ENCODE data around the gene UBR4.
"Not testable (repeated sequence)": the region's sequence is repeated elsewhere in the genome, so short reads cannot be mapped to it uniquely, and the experiment has no call there.

The UBR4 gene

DNA sequence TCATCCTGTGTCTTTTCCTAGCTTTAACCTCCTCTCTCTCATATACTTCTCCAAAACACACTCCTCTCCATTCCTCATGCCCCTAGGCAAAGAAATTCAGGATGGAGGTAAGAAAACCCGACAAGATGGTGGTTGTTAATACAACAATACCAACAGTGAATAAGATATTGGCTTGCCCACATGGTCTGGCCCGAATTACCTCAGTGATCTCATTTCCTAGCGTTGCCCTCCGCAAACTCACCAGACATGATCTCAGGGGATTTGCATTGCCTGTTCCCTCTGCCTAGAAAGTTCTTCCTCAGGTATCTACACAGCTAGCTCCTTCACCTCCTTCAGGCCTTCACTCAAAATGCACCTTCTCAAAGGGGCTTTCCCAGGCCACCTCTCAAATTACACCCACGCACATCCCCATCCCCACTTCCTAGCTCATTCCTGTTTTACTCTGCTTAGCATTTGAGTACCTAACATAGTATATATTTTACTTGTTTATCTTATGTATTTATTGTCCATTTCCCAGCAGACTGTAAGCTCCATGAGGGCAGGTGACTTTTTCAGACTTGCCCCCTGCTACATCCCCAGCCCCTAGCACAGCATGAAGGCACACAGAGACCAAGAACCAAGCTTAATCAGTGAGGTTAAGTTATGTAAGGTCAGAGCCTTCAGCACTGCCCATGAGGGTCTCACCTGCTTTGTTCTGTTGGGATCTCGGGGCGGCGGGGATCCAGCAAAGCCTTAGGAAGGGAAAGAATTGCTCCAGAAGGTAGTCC, 10.2 kb upstream of the UBR4 start:
- no peak for DNase-seq (ENCODE audit: low spot score)

DNA sequence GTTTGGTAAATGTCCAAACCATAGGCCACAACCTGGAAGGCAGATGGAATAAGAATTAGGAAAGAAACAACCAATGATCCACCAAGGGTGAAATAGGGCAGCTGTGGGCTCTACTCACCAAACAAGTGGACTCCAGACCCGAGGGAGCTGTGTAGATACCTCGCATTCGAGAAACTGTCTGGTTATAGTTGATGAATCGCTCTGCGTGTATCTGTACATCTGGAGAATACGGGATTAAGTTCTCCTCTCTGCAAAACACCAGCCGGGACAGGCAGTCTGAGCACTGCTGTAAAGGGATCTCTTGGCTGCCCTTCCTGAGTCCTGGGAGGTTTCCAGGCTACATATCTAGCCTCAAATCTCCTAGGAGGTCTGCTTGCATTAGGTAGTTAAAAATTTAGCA, 9.4 kb upstream of the UBR4 start:
- no peak for DNase-seq (ENCODE audit: low spot score)

DNA sequence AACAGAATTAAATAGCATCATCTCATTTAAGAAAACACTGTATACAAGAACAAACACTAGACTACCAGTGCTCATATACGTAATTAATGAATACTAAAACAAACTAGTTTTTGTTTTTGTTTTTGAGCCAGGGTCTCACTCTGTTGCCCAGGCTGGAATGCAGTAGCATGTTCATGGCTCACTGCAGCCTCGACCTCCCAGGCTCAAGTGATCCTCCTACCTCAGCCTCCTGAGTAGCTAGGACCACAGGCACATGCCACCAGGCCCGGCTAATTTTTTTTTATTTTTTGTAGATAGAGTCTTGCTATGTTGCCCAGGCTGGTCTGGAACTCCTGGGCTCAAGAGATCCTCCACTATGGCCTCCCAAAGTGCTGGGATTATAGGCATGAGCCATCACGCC, 6.5 kb upstream of the UBR4 start:
- DNase-seq (ENCODE audit: low spot score): not testable (repeated sequence)

DNA sequence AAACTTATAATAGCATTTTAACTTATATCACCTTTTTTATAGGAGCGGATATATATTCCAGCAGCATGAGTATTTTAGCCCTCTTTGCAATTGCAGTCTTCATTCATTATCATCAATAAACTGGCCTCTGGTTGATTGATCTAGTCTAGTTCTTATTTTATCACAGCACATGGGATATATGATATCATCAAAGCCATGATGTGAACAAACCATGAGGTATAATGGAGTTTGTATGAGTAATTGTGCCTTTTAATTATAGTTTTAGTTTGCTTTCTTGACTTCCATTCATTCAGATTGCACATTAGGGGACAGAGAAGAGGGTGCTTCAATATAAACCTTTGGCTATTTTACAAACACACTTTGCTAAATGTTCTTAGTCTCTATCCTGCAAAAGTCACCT, 3.5 kb upstream of the UBR4 start:
- no peak for DNase-seq (ENCODE audit: low spot score)

DNA sequence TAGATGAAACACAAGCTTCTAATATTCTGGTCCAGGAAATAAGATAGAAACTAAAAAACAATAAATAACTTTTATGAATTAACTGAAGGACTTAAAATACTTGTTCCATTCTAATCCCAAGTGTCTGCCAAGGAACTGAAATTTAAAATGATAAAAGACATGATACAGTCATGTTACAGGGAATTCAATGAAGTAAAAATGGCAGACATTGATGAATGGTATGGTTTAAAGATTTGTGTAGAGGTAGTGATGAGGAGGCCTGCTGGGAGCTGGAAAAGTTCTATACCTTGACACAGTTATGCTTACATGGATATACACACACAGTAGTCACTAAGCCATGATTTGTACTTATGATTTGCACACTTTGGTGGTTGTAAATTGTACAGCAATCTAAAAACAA, 2.1 kb upstream of the UBR4 start:
- no peak for DNase-seq (ENCODE audit: low spot score)

DNA sequence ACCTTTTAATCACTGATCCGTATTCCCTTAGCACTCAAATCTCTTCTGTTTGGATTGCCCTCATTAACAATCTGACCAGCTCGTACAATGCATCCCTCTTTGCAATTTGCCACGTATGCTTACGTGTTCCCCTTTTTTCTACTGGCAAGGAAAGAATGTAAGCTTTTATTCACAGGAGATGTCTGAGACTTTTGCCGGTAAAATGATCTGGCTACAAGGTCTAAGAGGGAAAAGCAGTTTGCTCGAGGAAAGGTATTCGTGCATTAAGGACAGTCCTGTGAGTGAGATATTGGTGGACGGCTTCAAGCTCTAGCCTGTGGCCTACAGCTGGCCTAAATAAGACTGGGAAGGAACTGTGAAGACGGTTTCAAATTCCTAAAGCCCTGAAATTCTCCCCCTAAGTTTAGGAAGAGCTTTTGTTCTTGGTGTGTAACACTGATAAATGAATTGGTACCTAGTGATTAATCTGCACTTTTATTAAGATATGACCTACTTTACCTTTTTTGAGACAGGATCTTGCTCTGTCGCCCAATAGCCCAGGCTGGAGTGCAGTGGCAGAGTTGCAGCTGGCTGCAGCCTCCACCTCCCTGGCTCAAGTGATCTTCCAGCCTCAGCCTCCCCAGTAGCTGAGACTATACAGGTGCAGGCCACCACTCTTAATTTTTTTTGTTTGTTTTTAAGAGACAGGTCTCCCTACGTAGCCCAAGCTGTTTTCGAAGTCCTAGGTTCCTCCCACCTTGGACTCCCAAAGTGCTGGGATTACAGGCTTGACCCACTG, 895 bp upstream of the UBR4 start:
- no peak for DNase-seq (ENCODE audit: low spot score)

DNA sequence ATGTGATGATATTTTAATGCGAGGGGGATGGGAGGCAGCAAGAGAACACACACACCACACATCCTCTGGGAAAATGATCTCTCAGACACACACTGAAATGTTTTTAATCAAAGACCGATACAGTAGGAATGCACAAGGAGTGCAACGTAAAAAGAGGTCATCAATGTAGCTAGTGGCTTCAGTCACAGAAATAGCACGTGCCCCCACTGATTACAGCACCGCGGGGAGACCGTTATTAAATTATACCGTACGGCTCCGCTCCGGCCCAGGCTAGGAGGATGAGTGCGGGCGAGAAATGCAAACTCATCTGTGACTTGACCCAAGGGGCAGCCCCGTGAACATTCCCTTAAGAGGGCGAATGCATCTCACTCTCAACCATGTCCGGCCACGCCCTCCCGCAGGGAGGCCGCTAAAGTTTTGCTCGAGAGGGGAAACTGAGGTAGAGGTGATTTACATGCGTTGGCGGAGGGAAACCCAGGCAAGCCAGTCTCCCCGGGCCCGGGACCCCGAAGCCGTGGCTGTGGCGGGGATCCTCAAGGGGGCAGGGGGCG, 552 bp downstream of the UBR4 start:
- DNase-seq (ENCODE audit: low spot score): no peak

DNA sequence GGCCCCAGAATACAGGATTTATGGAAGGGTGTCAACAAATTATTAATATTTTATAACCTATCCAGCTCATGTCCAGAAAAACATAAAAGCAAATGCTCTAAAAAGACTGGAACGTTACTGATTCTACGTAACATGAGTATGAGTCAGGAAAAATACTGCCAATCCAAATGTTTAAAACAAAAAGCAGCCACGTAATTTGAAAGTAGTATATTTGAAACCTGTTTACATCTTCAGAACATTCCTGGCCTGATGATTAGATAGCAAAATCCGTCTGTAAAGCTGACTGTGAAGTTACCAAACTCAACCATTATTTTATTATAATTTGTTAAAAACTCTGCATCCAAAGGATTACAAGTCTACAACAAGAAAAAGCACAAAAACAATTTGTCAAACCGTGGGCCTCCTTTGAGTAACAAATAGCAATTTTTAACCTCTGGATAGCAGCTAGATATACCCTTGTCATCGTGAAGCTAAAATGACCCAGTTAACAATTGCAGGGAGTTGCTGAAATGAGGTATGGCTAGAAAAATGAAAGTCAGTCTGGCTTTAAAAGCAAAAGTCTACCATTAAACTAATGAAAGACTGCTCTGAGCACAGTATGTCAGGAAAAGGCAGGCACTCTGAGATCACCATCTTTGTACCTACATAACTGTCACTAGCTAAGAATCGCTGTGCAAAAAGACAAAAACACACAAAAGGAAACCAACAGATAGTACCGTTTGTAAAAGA, 1.2 kb downstream of the UBR4 start:
- no peak for DNase-seq (ENCODE audit: low spot score)

DNA sequence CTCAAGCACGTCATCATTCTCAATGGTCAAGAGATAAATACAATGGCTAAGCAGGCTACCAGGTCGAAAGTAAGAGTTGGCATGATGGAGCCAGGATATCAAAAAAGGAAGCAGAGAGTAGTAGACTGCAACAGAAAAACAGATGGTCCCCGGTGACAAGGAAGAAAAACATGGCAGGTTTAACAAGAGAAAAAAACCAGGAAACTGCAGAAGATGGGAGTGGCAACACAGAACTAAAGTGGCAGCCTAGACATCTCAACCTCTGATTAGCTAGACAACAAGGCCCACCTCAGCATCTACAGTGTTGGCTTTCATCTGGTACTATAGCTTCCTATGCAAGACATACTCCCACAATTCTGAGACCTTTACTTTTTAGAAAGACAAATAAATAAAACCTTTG, 3.1 kb downstream of the UBR4 start:
- DNase-seq (ENCODE audit: low spot score): no peak

DNA sequence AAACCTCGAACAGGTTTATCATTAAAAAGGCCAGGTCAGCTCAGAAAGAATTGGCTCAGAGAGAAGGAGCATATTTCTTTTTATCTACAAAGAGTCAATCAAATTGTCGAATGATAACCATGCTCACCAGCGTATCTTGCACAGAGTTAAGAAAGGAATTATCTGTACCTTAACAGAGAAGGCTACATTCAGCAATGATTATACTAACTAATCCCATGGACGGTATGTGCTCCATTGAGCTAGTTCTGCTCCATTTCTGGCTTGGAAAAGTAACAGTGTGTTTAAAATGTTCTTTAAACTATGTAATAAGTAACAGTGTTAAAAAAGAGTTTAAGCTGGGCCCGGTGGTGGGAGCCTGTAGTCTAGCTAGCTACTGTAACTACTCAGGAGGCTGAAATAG, 4.2 kb downstream of the UBR4 start:
- no peak for DNase-seq (ENCODE audit: low spot score)

DNA sequence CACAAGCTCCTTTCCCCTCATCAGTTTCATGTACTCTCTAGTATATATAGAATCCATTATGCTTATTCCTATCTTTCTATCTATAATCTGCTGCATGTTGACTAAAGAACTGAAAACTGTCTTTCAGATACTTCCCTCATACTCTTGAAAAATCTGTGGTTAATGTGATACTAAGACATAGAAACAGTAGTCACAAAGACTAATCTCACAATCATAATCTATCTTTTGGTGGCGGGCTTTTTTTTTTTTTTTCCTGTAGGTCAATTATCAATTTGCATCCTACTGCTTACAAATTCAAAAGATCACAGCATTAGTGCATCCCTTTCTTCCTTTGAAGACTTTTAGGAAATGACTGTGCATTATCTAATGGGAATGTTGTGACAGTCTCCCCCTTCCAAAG, 4.7 kb downstream of the UBR4 start:
- no peak for DNase-seq (ENCODE audit: low spot score)

DNA sequence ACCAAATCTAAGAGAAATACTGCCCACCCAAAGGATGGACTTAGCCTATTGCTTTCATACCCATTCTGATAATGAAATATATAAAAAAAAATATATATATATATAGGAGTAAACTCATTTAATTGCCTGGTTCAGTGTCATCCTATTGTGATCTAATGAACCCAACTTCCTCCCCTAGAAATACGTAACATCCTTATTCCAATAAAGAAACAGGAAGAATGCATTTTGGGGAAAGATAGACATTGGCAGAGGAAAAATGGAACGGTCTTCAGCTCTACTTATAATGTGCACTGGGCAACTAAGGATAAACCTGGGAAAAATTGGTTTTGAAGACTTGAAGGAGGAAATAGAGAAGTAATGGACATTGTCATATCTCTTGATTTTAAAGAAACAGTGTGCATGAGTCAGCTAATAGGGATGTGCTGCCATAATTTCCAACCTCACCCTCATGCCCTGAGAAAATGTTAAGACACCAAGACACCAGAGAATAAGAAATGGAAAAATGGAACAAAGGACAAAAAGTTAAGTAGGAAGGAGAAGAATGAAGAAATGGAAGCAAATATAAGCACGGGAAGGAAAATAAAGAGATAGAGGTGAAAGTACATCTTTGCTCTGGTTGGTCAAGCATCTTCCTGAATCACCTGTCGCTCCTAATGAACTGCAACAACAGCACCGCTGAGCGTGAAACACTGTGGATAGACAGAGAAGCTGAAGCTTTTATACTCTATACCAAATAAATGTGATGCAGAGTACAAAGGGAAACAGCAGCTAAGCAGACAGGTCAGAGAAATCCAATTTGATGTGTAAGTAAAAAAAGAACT, 5.4 kb downstream of the UBR4 start:
- DNase-seq (ENCODE audit: low spot score): no peak

DNA sequence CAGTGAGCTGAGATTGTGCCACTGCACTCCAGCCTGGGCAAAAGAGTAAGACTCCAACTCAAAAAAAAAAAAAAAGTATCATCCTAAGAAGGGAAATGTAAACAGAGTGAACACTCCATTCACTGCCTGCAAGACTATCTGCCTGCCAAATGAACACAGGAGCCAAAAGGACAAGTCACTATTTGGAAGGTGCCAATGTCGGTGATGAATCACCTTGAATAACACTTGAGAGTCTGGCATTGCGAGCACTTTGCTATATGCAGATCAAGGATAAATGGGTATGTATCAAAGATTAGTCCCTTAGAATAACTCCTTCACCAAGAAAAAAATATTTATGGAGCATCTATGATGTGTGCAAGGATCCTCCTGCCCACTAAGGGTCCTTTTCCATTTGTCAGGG, 6.6 kb downstream of the UBR4 start:
- no peak for DNase-seq (ENCODE audit: low spot score)

DNA sequence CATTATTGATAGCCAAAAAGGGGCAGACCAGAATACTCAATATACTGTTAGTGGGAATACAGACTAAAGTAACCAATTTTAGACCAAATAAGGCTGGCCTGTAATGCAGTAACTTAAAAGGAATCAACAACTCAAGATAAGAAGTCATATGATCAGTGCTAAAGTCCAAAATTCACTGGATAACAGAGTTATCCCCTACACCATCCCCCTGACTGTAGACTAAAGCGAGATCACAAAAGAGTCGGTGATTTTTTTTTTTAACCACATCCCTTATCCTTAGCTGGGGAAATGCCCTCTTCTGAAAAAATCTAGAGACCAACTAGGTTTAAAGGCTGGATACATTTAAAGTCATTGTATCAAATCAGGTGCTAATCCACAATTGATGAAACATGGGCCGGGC, 7.7 kb downstream of the UBR4 start:
- no peak for DNase-seq (ENCODE audit: low spot score)

DNA sequence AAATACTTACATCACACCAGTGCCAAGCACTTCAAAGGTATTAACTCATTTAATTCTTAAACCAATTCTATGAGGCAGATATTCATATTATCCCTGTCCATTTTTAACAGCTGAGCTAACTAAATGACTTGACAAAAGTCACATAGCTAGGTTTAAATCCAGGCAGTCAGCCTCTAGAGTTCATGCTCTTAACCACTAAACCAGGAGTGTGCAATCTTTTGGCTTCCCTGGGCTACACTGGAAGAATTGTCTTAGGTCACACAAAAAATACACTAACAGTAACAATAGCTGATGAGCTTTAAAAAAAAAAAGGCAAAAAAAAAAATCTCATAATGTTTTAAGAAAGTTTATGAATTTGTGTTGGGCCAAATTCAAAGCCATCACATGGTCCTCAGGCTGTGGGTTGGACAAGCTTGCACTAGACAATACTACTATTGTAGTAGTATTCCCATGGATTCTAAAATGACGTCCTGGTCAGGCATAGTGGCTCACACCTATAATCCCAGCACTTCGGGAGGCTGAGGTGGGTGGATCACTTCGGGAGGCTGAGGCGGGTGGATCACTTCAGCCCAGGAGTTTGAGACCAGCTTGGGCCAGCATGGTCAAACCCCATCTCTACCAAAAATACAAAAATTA, 10.0 kb downstream of the UBR4 start:
- DNase-seq (ENCODE audit: low spot score): no peak

DNA sequence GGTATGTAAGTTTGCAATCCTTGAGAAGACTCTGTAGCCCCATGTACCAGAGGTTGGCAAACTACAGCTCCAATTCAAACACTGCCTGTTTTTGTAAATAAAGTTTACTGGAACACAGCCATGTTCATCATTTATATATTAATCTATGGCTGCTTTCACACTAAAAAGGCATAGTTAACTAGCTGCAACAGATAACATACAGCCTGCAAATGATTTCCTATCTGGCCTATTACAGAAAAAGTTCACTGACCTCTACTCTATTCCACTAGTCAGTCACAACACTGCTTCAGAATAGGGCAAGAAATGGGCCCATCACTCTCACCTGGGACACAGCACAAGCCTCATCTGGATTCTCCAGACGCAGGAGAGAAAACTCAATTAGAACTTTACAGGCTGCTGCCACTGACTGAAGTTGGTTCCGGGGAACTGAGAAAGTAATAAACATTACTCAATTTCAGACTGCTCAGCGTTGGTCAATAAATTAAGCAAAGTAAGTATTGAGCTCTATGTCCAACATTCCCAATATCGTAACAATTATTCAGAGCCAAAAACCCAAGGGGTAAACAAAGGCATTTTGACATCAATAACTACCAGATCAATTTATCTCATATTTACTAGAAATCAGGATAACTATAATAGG, 10.6 kb downstream of the UBR4 start:
- DNase-seq (ENCODE audit: low spot score): no peak

DNA sequence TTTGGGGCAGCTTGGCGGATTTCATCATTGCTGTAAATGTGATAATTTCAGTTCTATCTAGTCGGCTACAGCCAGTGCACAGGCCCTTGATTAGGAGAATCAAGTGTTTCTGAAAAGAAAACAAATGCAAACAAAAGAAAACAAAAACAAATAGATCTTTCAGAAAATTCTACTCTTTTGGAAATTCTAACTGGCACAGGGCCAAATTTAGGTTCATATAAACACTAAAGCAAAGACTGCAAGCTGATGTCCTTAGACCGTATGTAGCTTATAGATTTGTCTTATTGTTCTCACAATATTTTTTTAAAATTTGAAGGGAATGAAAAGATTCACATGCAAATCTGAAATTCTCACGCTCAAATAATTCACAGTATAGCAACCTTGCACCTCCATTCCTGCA, 11.2 kb downstream of the UBR4 start:
- no peak for DNase-seq (ENCODE audit: low spot score)

DNA sequence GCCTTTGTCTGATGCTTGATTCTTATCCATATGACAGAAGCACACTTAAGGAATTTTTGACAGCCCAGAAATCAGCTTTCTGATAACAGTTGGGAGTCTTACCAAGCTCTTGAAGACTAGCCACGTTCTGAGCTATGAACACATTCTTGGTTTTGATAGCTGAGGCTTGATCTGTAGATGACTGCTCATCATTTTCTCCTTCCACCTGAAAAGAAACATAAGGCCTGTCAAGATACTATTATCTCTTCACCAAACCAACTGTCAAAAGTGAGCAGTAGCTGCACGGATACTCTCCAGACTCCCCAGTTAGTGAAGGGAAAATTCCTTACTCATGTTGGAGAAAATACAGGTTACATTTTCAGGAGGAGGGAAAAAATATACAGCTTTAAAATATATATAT, 12.2 kb downstream of the UBR4 start:
- no peak for DNase-seq (ENCODE audit: low spot score)

DNA sequence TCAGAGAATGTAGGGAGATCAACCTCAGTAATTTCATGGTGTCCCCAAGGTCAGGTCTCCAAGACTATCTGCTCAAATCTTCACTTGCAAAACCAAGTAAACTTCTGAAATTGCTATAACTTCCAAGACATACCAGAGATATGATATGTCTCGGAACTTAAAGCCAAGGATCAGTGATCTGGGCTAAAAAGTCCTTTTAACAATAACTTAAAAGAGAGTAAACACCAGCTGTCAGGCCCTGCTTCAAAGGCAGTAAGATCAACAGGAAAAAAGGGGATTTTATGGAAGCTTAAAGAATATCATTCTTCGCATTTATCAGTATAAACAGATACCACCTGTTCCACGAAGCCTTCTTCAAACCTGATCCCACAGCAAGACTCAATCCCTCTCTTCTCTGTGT, 13.7 kb downstream of the UBR4 start:
- no peak for DNase-seq (ENCODE audit: low spot score)

DNA sequence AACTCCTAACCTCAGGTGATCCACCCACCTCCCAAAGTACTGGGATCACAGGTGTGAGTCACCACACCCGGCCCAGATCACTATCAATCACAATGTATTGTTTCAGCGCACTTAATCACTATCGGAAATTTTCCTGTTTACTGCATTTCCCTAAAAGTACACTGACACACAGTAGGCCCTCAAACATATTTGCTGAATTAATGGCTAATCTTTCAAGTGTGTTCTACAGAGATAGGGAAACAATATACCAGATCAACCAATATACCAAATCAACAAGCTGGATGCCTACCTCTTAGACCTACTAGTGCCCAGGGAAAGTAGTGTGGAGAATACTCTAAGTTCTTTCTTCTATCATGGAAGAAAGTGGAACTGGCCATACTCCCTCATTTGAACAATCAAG, 17.1 kb downstream of the UBR4 start:
- DNase-seq (ENCODE audit: low spot score): no peak

DNA sequence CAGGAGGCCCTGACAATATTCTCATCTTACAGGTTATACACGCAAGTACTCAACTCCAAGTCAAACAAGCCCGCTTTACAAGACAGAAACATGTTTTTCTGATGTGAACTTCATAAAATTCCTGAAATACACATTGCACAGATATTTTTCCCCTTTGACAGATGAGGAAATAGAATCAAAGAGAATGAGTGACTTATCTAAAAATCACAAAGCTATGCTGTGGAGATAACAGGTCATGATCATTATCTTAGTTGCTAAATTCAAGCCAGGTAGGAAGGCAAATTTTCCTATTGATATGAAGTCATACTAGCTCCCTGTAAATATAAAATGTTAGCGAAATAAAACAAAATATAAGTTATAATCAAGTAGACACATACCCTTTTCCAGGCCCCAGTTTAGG, 18.3 kb downstream of the UBR4 start:
- no peak for DNase-seq (ENCODE audit: low spot score)

All from ecto neural progenitor cell (in vitro differentiated cells).